BE2C (cell line): ENCODE results near the gene ETV6.

Experiments
- DNase-seq: peaks from one replicate; pipeline ENCODE4 v3.0.0-alpha.2; 2020
- H3K27me3 ChIP-seq: fragments of 250-450 bp; sonication (Bioruptor Pico); 2 replicates; pipeline ENCODE4 v1.5.1; 2020; ENCODE audit warnings: mild to moderate bottlenecking
- H3K36me3 ChIP-seq: fragments of 250-450 bp; sonication (Bioruptor Pico); 2 replicates; pipeline ENCODE4 v1.5.1; 2020; ENCODE audit warnings: mild to moderate bottlenecking
- H3K4me1 ChIP-seq: fragments of 250-450 bp; sonication (Bioruptor Pico); 2 replicates; pipeline ENCODE4 v1.5.1; 2020
- H3K4me3 ChIP-seq: 2 replicates; pipeline ENCODE4 v1.5.1; 2011; ENCODE audit warnings: low read depth, low read length
- H3K9me3 ChIP-seq: fragments of 250-450 bp; sonication (Bioruptor Pico); 2 replicates; pipeline ENCODE4 v1.5.1; 2020
- TF ChIP-seq, protein P1 (sequence below): IDR thresholded peaks from 2 replicates; pipeline ENCODE4 v1.5.1; 2012; ENCODE audit warnings: mild to moderate bottlenecking, low read depth, low read length

Gene ETV6

DNA sequence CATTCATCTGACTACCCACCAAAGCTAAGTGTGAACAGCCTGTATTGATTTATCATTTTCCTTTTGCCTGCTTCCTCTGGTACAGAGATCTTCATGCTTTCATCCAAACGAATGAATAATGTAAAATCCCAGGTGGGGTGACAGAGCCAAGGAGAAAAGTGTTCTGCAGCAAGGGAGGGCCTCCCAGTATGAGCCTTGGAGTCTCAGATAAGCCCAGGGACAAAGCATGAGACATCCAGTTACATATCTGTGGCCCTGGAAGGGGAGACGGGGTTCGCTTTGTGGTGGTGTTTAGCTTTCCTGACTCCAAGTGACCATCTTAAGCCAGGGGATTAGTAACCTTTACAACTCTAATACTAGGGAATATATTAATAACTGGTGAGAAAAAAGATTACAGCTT, 177.1 kb downstream of the ETV6 start:
- H3K4me1 ChIP-seq: no peaks in the 10 kb centered on the region
- H3K27me3 ChIP-seq: no peaks in the 10 kb centered on the region
- H3K9me3 ChIP-seq: no peaks in the 10 kb centered on the region
- DNase-seq: no peak
- TF ChIP-seq, protein P1, sequence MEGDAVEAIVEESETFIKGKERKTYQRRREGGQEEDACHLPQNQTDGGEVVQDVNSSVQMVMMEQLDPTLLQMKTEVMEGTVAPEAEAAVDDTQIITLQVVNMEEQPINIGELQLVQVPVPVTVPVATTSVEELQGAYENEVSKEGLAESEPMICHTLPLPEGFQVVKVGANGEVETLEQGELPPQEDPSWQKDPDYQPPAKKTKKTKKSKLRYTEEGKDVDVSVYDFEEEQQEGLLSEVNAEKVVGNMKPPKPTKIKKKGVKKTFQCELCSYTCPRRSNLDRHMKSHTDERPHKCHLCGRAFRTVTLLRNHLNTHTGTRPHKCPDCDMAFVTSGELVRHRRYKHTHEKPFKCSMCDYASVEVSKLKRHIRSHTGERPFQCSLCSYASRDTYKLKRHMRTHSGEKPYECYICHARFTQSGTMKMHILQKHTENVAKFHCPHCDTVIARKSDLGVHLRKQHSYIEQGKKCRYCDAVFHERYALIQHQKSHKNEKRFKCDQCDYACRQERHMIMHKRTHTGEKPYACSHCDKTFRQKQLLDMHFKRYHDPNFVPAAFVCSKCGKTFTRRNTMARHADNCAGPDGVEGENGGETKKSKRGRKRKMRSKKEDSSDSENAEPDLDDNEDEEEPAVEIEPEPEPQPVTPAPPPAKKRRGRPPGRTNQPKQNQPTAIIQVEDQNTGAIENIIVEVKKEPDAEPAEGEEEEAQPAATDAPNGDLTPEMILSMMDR: no peak
- no peaks in the 10 kb centered on the region for H3K36me3 ChIP-seq
- no peak overlapping the region for H3K4me3 ChIP-seq

DNA sequence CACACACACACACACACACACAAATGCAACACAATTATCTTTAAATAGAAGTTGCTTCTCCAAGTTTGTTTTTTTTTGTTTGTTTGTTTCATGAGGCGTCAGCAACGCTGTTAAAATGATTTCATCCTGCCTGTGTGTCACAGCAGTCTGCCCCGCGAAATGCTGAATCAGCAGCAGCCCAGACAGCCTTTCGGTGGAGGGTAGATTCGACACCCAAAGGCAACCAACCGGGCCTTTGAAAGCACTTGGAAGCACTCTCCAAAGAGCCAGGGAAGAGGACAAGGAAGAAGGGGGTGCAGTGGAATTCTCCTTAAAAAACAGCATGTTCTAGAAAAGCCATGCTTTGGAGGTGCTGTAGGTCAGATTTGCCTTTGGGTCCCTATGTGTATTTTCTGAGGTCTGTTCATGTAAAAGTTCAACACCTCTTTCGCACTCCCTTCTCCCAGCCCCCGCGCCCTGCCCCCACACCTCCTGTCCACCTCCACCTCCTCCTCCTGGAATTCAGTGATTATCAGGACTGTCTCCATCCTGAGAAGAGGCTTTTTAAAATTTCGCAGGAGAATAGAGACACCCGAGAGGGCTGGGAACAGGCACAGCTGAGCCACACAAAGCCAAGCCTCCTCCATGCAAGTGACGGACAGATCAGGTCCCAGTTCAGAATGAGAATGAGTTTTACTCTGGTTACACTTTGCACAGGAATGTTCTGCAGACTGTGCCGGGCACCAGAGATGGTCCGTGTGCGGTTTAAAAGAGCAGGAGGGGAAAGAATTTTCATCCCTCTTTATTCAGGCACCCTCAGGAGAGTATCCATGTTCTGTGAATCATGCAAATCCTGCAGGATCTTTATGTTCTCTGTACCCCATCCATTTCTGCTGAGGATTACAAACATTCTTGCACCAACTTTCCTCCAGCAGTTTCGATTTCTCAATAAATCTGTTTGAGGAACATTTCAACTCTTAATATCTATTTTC, 177.9 kb downstream of the ETV6 start:
- no peaks in the 10 kb centered on the region for H3K36me3 ChIP-seq
- H3K4me3 ChIP-seq: no peak overlapping the region
- no peak for DNase-seq
- TF ChIP-seq, protein P1: no peak
- H3K9me3 ChIP-seq: no peaks in the 10 kb centered on the region
- H3K4me1 ChIP-seq: no peaks in the 10 kb centered on the region
- no peaks in the 10 kb centered on the region for H3K27me3 ChIP-seq

DNA sequence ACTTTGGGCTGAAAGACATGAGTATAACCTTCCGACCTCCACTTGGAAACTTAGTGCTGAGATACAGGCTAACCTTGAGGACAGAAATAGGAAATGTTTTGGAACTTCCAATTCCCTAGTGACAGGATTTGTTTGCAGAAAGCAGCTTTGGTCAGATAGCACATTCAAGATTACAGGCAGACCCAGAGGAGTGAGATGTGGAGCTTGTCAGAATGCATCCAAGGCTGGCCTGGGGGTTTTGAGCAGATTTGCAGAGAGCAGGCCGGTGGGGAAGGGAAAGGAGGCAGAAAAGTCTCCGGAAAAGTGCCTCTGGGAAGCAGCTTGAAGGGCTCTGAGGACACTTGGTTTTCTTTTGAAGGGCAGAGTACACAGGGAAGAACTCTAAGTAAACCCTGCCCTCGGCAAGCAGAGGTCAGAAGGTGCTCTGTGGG, 180.3 kb downstream of the ETV6 start:
- Histone ChIP-seq H3K4me3 (no peak overlapping the region), H3K9me3 (no peaks in the 10 kb centered on the region), H3K4me1 (no peaks in the 10 kb centered on the region), H3K27me3 (no peaks in the 10 kb centered on the region), H3K36me3 (no peaks in the 10 kb centered on the region)
- TF ChIP-seq, protein P1: no peak
- DNase-seq: no peak

DNA sequence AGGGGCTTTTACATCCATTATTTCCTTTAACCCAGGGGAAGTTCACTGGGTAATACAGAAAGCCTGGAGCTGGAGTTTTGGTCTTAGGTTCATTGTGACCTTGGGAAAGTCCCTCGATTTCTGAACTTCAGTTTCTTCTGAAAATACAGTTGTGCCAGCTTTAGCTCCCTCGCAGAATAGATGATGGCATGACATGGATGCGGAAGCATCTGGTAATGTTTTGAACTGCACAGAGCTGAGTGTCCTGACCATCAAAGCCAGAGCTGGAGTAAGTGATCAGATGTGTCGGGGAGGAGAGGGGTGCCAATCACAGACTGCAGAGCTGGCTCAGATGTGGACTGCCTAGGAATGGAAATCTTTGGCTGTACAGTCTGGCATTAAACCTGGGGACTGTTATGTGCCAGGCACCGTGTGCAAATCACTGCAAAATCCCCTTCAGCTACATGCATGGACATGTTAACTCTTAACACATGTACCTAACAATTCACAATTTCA, 180.9 kb downstream of the ETV6 start:
- no peaks in the 10 kb centered on the region for H3K4me1 ChIP-seq
- H3K4me3 ChIP-seq: no peak overlapping the region
- no peaks in the 10 kb centered on the region for H3K27me3 ChIP-seq
- TF ChIP-seq, protein P1: no peak
- no peaks in the 10 kb centered on the region for H3K36me3 ChIP-seq
- DNase-seq: no peak
- no peaks in the 10 kb centered on the region for H3K9me3 ChIP-seq

DNA sequence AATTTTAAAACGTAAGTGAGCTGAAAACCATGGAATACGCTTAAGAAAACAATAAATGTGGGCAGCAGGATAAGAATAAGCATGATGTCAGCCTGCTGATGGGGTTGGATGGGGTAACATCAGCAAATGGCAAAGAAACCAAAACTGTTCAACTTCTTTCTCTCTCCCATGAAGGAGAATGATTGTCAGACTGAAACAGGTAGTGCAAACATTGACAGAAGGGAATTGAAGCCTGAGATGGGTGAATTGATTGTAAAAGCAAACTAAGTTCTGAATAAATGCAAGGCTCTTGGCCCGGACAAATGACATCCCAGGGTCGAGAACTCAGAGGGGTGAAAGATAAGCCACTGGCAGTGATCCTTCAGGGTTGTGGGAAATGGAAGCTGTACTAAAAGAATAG, 182.6 kb downstream of the ETV6 start:
- Histone ChIP-seq H3K9me3 (no peaks in the 10 kb centered on the region), H3K4me1 (no peaks in the 10 kb centered on the region), H3K36me3 (no peaks in the 10 kb centered on the region), H3K27me3 (no peaks in the 10 kb centered on the region), H3K4me3 (no peak overlapping the region)
- TF ChIP-seq, protein P1: no peak
- no peak for DNase-seq

DNA sequence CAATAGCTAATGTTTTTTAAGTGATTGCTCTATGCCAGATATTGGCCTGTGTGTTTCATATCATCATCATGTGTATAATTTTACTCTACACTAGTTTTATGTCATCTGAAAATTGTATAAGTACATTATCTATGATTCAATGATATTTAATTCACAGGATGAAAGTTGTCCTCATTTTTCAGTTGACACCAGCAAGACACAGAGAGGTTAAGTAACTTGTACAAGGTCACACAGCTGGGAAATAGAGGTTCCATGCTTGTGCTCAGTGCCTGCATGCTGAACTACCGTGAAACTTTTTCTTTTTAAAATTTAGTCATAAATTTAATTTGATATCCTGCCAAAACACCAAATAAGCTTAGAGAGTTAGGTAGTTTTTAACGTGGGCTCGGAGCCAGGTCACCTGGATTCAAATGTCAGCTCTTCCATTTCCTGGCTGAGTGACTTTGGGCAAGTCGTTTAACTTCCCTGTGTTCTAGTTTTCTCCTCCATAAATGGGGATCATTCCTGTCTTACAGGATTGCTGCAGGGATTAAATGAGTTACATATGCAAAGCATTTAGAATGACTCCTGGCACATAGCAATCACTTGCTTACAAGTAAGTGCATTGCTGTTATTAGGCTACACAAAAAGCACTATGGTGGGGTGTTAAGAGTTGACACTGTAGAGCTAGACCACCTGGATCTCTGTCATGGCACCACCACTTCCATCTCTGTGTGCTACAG, 183.9 kb downstream of the ETV6 start:
- H3K4me1 ChIP-seq: no peaks in the 10 kb centered on the region

More for the DNA sequence above, 183.9 kb downstream of the ETV6 start:
- Histone ChIP-seq H3K4me3 (no peak overlapping the region), H3K9me3 (no peaks in the 10 kb centered on the region), H3K36me3 (no peaks in the 10 kb centered on the region), H3K27me3 (no peaks in the 10 kb centered on the region)
- TF ChIP-seq, protein P1: no peak
- no peak for DNase-seq
